GM13977 (cell line): ENCODE data around the gene KRTAP5-4.
"Not testable (repeated sequence)": the region's sequence is repeated elsewhere in the genome, so short reads cannot be mapped to it uniquely, and the experiment has no call there.

Source experiments
- DNase-seq: peaks from one replicate; pipeline ENCODE4 v3.0.0; 2012; ENCODE audit warnings: low spot score
- CTCF ChIP-seq: IDR thresholded peaks from 2 replicates; pipeline ENCODE4 v1.5.1; 2012; ENCODE audit warnings: mild to moderate bottlenecking, control low read depth; ENCODE audit not compliant: insufficient read depth; ENCODE audit errors: extremely low read depth, missing control alignments
- in situ Hi-C: fragments of 300-500 bp; cut with MboI; formaldehyde crosslinking; loops from one replicate; pipeline ENCODE4 v1.12.0; 2022; ENCODE audit warnings: low sequenced_read_pairs, low pct_unique_long_range_greater_than_20kb, mixed read lengths, inconsistent platforms; ENCODE audit not compliant: unreplicated experiment

Gene KRTAP5-4

DNA sequence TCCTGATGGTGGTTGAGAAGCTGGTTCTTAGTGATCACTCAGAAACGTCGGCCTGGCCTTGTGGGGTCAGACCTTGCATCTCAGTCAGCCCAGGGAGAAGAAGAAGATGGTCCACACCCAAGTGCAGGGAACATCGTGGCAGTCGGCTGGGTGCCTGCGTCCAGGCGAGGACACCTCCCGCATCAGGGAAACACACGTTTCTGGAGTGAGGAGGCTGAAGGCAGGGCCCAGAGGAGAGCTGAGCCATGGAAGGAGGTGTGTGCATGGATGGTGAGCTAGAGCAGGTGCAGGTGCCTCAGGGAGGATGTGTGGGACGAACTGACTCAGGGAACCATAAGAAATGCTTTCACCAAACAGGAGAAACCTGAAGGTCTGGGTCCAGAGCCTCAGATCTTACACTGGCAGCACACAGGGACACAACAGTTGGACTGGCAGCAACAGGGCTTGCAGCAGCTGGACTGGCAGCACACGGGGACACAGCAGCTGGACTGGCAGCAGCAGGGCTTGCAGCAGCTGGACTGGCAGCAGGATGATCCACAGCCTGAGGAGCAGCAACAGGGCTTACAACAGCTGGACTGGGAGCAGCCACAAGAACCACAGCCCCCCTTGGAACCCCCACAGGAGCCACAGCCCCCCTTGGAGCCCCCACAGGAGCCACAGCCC is 24.5 kb downstream of the KRTAP5-4 start:
- TF ChIP-seq CTCF, result no peak
- in situ Hi-C loops, result no loop called here

DNA sequence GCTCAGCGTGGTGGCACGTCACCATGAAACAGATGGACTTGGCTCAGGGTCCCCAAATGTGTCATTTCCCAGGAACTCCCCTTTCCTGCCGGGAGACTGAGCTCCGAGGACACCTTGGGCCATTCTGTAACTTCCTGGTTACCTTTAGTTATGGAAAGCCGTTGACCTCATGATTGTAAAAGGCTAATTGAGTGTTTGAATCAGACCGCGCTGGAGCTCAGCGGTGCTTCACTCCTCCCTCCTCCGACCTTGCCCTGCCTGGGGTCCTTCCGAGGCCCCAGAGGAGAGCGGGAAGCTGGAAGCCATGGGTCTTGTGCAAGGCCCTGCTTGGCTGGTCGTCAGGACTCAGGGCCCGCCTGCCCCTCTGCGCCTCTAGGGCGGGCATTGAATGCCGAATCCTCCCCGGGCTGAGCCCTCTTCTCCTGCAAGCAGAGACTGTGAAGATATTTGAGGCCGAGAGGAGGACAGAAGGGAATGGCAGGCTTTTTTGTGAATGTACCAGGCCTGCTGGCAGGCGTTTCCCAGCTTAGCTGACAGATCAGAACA is 25.3 kb downstream of the KRTAP5-4 start:
- in situ Hi-C loops, DNase-seq: not testable (repeated sequence)

More for the DNA sequence above, 24.5 kb downstream of the KRTAP5-4 start:
- DNase-seq, result no peak

DNA sequence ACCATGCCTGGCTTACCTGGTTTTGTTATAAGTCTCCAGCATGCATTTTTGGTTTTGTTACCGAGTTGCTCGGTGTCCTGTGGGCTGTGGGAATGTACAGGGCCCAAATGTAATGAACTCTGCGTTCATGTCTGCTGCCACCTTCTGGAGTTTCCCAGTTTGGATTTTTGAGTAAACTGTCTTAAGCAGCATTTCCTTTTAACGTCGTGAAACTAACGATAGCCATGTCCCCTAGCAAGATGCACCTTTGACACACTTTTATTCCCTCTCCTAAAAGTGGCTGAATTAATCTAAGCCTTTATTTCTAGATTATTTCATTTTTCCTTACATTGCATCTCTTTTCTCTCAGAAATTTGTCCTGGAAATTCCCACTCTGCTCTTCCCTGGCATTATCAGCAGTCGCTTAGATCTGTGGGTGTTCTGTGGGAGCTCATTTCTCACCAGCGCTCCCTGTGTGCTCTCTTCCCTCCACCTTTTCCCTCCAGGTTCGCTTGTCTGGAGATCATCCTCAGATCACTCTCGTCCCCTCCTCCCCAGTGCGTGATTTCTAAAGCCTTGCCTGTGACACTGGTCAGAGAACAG is 25.9 kb downstream of the KRTAP5-4 start:
- in situ Hi-C loops, DNase-seq: not testable (repeated sequence)

GRCh38 chr11:1592628-1593027 is 29.3 kb downstream of the KRTAP5-4 start:
- DNase-seq, result no peak
- in situ Hi-C loops, result no loop called here
- TF ChIP-seq CTCF, result no peak

GRCh38 chr11:1589996-1590395 is 31.9 kb downstream of the KRTAP5-4 start:
- DNase-seq, result no peak
- in situ Hi-C loops, result no loop called here

DNA sequence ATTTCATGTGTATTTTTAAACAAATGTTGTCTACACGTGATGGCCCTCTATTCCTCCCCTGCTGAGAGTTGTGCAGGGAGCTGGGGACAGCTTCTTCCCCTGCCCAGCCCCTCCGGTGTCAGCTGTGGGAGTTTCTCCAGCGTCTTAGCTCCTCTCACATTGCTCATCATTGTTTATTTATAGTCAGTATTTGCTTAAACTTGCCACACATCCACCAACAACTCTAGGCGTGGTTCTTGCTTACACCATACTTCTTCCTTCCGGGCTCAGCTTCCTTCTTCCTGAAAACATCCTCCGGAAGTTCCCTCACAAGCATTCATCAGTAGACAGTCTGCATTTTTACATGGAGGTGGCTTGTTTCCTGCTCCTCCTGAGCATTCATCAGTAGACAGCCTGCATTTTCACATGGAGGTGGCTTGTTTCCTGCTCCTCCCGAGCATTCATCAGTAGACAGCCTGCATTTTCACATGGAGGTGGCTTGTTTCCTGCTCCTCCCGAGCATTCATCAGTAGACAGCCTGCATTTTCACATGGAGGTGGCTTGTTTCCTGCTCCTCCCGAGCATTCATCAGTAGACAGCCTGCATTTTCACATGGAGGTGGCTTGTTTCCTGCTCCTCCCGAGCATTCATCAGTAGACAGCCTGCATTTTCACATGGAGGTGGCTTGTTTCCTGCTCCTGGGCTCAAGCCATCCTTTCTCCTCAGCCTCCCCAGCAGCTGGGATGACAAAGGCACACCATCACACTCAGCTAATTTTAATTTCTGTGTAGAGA is 32.6 kb downstream of the KRTAP5-4 start:
- in situ Hi-C loops, result not testable (repeated sequence)

More at GRCh38 chr11:1589996-1590395, 31.9 kb downstream of the KRTAP5-4 start:
- TF ChIP-seq CTCF, result no peak

GRCh38 chr11:1586699-1587098 is 35.2 kb downstream of the KRTAP5-4 start:
- TF ChIP-seq CTCF, result no peak
- in situ Hi-C loops, result no loop called here

More for the DNA sequence above, 32.6 kb downstream of the KRTAP5-4 start:
- DNase-seq, result not testable (repeated sequence)

GRCh38 chr11:1584661-1585370 is 37.1 kb downstream of the KRTAP5-4 start, which contains the start of gene KRTAP5-1:
KRTAP5-1 (minus strand) TSS chr11:1585283; CDS start chr11:1585249, 34 bp downstream.
- in situ Hi-C loops, DNase-seq: not testable (repeated sequence)

More at GRCh38 chr11:1586699-1587098, 35.2 kb downstream of the KRTAP5-4 start:
- DNase-seq, result no peak

DNA sequence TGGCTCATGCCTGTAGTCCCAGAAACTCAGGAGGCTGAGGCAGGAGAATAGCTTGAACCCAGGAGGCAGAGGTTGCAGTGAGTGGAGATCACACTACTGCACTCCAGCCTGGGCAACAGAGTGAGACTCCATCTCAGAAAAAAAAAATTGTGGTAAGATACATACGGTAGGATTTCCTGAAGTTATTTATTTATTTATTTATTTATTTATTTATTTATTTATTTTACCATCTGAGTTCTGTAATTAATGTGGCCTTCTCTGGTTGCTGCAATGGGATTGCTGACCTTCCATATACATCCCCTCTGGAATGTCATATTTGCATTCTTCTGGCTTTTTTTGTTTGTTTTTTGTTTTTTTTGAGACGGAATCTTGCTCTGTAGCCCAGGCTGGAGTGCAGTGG is 39.0 kb downstream of the KRTAP5-4 start:
- DNase-seq, in situ Hi-C loops: not testable (repeated sequence)
